HepG2 (cell line): ENCODE measurements around the gene GADD45A. TPM values are rescaled to one million over a fixed set of nuclear protein-coding genes. Genes with fewer than 3 reads are reported as not detected.
A peak's percentile ranks its signal among the peaks of the same experiment; 100 is the strongest.

Experiments used
- HMG20A ChIP-seq: IDR thresholded peaks from 2 replicates; pipeline ENCODE4 v1.6.1; 2016; ENCODE audit warnings: borderline replicate concordance
- HOXA3 ChIP-seq: sonication (generic); formaldehyde crosslinking; IDR thresholded peaks from 2 replicates; pipeline ENCODE4 v1.5.0; 2020; ENCODE audit warnings: missing genetic modification reagents
- HOXA5 ChIP-seq: sonication (generic); formaldehyde crosslinking; IDR thresholded peaks from 2 replicates; pipeline ENCODE4 v1.4.0; 2020; ENCODE audit warnings: missing genetic modification reagents
- HOXA9 ChIP-seq: sonication (generic); formaldehyde crosslinking; IDR thresholded peaks from 2 replicates; pipeline ENCODE4 v1.8.1; 2022; ENCODE audit warnings: missing genetic modification reagents, mild to moderate bottlenecking, moderate library complexity, borderline replicate concordance
- NFIB ChIP-seq: sonication (generic); formaldehyde crosslinking; IDR thresholded peaks from 2 replicates; pipeline ENCODE4 v1.9.0; 2021; ENCODE audit warnings: missing genetic modification reagents, mild to moderate bottlenecking, borderline replicate concordance
- NRL ChIP-seq: sonication (generic); formaldehyde crosslinking; IDR thresholded peaks from 2 replicates; pipeline ENCODE4 v1.5.0; 2020; ENCODE audit warnings: missing genetic modification reagents, mild to moderate bottlenecking, moderate library complexity, borderline replicate concordance
- PLRG1 ChIP-seq: fragments of 450-650 bp; conservative IDR thresholded peaks from 2 replicates; pipeline ENCODE4 v1.6.1; 2016
- RFX5 ChIP-seq: IDR thresholded peaks from 2 replicates; pipeline ENCODE4 v1.6.1; 2011; ENCODE audit warnings: low read depth, low read length, improper control_type of control experiment
- THAP11 ChIP-seq: IDR thresholded peaks from 2 replicates; pipeline ENCODE4 v1.6.1; 2016; ENCODE audit warnings: missing biosample characterization, missing genetic modification reagents
- polyA plus RNA-seq, 8 experiments: library from polyadenylated mRNA; depleted of rRNA in 3 of 8; stranded (reverse) in 7 of 8; unstranded in 1 of 8; fragments of >200 nt; fragmentation: Illumina TruSeq in 4 of 8; extraction: Trizol in 4 of 8; gene quantifications; 2 replicates each; pipeline versions ENCODE4 v1.2.1 to v1.2.3, GENCODE V29; 2011 to 2016; ENCODE audit warnings: low read depth in 4 of 8, missing spikeins in 1 of 8, mixed read lengths in 1 of 8; ENCODE audit not compliant: insufficient read depth in 1 of 8
- total RNA-seq, 5 experiments: library from RNA; depleted of rRNA; stranded (reverse); fragments of >200 nt; fragmentation: Illumina TruSeq; extraction: Trizol; gene quantifications; 2 replicates each; pipeline ENCODE4 v1.2.3, GENCODE V29; 2016; ENCODE audit warnings: low read depth in 1 of 5
- TF ChIP-seq, protein P1 (sequence below): sonication (generic); formaldehyde crosslinking; conservative IDR thresholded peaks from 2 replicates; pipeline ENCODE4 v1.8.0; 2022; ENCODE audit warnings: low read depth, missing genetic modification reagents
- TF ChIP-seq, protein P2 (sequence below): sonication (generic); formaldehyde crosslinking; IDR thresholded peaks from 2 replicates; pipeline ENCODE4 v1.5.0; 2020; ENCODE audit warnings: mild to moderate bottlenecking, missing genetic modification reagents
- TF ChIP-seq, protein P3 (sequence below): IDR thresholded peaks from 2 replicates; pipeline ENCODE4 v1.6.1; 2016
- TF ChIP-seq, protein P4 (sequence below): sonication (generic); formaldehyde crosslinking; IDR thresholded peaks from 2 replicates; pipeline ENCODE4 v1.4.0; 2020; ENCODE audit warnings: missing genetic modification reagents, borderline replicate concordance
- TF ChIP-seq, protein P5 (sequence below): sonication (generic); formaldehyde crosslinking; IDR thresholded peaks from 2 replicates; pipeline ENCODE4 v1.8.1; 2023; ENCODE audit warnings: mild to moderate bottlenecking, missing genetic modification reagents
- TF ChIP-seq, protein P6 (sequence below): sonication (generic); formaldehyde crosslinking; IDR thresholded peaks from 2 replicates; pipeline ENCODE4 v1.4.0; 2020; ENCODE audit warnings: mild to moderate bottlenecking, missing genetic modification reagents

GADD45A gene
- total and polyA plus RNA-seq, 2 of the 13 experiments (the other 11 are each of a cell fraction or from before 2014, with no cell fraction given): 33.2 to 46.2 TPM

GRCh38 chr1:67735806-67736627 is 51.0 kb downstream of the GADD45A start (continued):
- TF ChIP-seq HOXA3: no peak
- TF ChIP-seq, protein P1, sequence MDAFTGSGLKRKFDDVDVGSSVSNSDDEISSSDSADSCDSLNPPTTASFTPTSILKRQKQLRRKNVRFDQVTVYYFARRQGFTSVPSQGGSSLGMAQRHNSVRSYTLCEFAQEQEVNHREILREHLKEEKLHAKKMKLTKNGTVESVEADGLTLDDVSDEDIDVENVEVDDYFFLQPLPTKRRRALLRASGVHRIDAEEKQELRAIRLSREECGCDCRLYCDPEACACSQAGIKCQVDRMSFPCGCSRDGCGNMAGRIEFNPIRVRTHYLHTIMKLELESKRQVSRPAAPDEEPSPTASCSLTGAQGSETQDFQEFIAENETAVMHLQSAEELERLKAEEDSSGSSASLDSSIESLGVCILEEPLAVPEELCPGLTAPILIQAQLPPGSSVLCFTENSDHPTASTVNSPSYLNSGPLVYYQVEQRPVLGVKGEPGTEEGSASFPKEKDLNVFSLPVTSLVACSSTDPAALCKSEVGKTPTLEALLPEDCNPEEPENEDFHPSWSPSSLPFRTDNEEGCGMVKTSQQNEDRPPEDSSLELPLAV: no peak
- TF ChIP-seq, protein P2, sequence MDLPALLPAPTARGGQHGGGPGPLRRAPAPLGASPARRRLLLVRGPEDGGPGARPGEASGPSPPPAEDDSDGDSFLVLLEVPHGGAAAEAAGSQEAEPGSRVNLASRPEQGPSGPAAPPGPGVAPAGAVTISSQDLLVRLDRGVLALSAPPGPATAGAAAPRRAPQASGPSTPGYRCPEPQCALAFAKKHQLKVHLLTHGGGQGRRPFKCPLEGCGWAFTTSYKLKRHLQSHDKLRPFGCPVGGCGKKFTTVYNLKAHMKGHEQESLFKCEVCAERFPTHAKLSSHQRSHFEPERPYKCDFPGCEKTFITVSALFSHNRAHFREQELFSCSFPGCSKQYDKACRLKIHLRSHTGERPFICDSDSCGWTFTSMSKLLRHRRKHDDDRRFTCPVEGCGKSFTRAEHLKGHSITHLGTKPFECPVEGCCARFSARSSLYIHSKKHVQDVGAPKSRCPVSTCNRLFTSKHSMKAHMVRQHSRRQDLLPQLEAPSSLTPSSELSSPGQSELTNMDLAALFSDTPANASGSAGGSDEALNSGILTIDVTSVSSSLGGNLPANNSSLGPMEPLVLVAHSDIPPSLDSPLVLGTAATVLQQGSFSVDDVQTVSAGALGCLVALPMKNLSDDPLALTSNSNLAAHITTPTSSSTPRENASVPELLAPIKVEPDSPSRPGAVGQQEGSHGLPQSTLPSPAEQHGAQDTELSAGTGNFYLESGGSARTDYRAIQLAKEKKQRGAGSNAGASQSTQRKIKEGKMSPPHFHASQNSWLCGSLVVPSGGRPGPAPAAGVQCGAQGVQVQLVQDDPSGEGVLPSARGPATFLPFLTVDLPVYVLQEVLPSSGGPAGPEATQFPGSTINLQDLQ (CRISPR knock-in tag): no peak
- TF ChIP-seq, protein P3, sequence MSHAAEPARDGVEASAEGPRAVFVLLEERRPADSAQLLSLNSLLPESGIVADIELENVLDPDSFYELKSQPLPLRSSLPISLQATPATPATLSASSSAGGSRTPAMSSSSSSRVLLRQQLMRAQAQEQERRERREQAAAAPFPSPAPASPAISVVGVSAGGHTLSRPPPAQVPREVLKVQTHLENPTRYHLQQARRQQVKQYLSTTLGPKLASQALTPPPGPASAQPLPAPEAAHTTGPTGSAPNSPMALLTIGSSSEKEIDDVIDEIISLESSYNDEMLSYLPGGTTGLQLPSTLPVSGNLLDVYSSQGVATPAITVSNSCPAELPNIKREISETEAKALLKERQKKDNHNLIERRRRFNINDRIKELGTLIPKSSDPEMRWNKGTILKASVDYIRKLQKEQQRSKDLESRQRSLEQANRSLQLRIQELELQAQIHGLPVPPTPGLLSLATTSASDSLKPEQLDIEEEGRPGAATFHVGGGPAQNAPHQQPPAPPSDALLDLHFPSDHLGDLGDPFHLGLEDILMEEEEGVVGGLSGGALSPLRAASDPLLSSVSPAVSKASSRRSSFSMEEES (CRISPR knock-in tag): no peak
- TF ChIP-seq, protein P4, sequence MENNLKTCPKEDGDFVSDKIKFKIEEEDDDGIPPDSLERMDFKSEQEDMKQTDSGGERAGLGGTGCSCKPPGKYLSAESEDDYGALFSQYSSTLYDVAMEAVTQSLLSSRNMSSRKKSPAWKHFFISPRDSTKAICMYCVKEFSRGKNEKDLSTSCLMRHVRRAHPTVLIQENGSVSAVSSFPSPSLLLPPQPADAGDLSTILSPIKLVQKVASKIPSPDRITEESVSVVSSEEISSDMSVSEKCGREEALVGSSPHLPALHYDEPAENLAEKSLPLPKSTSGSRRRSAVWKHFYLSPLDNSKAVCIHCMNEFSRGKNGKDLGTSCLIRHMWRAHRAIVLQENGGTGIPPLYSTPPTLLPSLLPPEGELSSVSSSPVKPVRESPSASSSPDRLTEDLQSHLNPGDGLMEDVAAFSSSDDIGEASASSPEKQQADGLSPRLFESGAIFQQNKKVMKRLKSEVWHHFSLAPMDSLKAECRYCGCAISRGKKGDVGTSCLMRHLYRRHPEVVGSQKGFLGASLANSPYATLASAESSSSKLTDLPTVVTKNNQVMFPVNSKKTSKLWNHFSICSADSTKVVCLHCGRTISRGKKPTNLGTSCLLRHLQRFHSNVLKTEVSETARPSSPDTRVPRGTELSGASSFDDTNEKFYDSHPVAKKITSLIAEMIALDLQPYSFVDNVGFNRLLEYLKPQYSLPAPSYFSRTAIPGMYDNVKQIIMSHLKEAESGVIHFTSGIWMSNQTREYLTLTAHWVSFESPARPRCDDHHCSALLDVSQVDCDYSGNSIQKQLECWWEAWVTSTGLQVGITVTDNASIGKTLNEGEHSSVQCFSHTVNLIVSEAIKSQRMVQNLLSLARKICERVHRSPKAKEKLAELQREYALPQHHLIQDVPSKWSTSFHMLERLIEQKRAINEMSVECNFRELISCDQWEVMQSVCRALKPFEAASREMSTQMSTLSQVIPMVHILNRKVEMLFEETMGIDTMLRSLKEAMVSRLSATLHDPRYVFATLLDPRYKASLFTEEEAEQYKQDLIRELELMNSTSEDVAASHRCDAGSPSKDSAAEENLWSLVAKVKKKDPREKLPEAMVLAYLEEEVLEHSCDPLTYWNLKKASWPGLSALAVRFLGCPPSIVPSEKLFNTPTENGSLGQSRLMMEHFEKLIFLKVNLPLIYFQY: 0 out of 2 replicates have a peak, but pooled peaks have one; percentile 20
- TF ChIP-seq HOXA5: no peak
- TF ChIP-seq NRL (CRISPR knock-in tag): no peak
- TF ChIP-seq PLRG1: no peak
- TF ChIP-seq, protein P5, sequence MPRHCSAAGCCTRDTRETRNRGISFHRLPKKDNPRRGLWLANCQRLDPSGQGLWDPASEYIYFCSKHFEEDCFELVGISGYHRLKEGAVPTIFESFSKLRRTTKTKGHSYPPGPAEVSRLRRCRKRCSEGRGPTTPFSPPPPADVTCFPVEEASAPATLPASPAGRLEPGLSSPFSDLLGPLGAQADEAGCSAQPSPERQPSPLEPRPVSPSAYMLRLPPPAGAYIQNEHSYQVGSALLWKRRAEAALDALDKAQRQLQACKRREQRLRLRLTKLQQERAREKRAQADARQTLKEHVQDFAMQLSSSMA (CRISPR knock-in tag): no peak
- TF ChIP-seq RFX5: no peak
- TF ChIP-seq, protein P6, sequence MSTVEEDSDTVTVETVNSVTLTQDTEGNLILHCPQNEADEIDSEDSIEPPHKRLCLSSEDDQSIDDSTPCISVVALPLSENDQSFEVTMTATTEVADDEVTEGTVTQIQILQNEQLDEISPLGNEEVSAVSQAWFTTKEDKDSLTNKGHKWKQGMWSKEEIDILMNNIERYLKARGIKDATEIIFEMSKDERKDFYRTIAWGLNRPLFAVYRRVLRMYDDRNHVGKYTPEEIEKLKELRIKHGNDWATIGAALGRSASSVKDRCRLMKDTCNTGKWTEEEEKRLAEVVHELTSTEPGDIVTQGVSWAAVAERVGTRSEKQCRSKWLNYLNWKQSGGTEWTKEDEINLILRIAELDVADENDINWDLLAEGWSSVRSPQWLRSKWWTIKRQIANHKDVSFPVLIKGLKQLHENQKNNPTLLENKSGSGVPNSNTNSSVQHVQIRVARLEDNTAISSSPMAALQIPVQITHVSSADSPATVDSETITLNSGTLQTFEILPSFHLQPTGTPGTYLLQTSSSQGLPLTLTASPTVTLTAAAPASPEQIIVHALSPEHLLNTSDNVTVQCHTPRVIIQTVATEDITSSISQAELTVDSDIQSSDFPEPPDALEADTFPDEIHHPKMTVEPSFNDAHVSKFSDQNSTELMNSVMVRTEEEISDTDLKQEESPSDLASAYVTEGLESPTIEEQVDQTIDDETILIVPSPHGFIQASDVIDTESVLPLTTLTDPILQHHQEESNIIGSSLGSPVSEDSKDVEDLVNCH (CRISPR knock-in tag): no peak
- 0 out of 2 replicates have a peak, but pooled peaks have one; percentile 23 for TF ChIP-seq HMG20A
- peak; percentile 5; the same call in 1 of the 2 replicates for TF ChIP-seq THAP11 (CRISPR knock-in tag)
- no peak for TF ChIP-seq NFIB
- no peak for TF ChIP-seq HOXA9
